GM23338 (cell line): ENCODE results near the gene C14orf119. TPM values are rescaled to one million over a fixed set of nuclear protein-coding genes. Genes with fewer than 3 reads are reported as not detected.

ENCODE experiments used
- ATAC-seq: fragments of 200-7000 bp; cut with Tn5 transposase; 3 replicates; pipeline ENCODE4 v1.9.1; 2020
- DNase-seq: peaks from one replicate; pipeline ENCODE4 v3.0.0-alpha.2; 2015; ENCODE audit warnings: low spot score
- H2AFZ ChIP-seq: fragments of 200-600 bp; sonication (generic); 2 replicates; pipeline ENCODE4 v1.8.0; 2016; ENCODE audit warnings: antibody characterized with exemption, mild to moderate bottlenecking, moderate library complexity
- H3F3A ChIP-seq: fragments of 200-600 bp; sonication (generic); replicated peaks from 2 replicates; pipeline ENCODE4 v1.8.0; 2017; ENCODE audit warnings: antibody characterized with exemption, mixed run types, low read depth
- H3K27ac ChIP-seq: fragments of 200-600 bp; sonication (generic); 2 replicates; pipeline ENCODE4 v1.6.1; 2016; ENCODE audit warnings: low read depth
- H3K27me3 ChIP-seq: fragments of 200-600 bp; sonication (generic); 2 replicates; pipeline ENCODE4 v1.8.0; 2016; ENCODE audit warnings: mild to moderate bottlenecking, mixed run types, moderate library complexity; ENCODE audit not compliant: insufficient read depth
- H3K36me3 ChIP-seq: fragments of 200-600 bp; sonication (generic); 2 replicates; pipeline ENCODE4 v1.8.0; 2016; ENCODE audit warnings: mild to moderate bottlenecking; ENCODE audit not compliant: insufficient read depth
- H3K4me1 ChIP-seq: fragments of 200-600 bp; sonication (generic); 2 replicates; pipeline ENCODE4 v1.8.0; 2016; ENCODE audit warnings: mild to moderate bottlenecking, moderate library complexity; ENCODE audit not compliant: insufficient read depth
- H3K4me2 ChIP-seq: fragments of 200-600 bp; sonication (generic); 2 replicates; pipeline ENCODE4 v1.7.1; 2017; ENCODE audit warnings: mixed run types
- H3K4me3 ChIP-seq: fragments of 200-600 bp; sonication (generic); 2 replicates; pipeline ENCODE4 v1.6.1; 2016; ENCODE audit warnings: mixed run types
- H3K79me2 ChIP-seq: fragments of 200-600 bp; sonication (generic); replicated peaks from 2 replicates; pipeline ENCODE4 v1.8.0; 2017; ENCODE audit warnings: mild to moderate bottlenecking; ENCODE audit not compliant: insufficient read depth
- H3K9me2 ChIP-seq: fragments of 200-600 bp; sonication (generic); 2 replicates; pipeline ENCODE4 v1.8.0; 2017; ENCODE audit not compliant: insufficient read depth
- H4K20me1 ChIP-seq: fragments of 200-600 bp; sonication (generic); replicated peaks from 2 replicates; pipeline ENCODE4 v1.8.0; 2017; ENCODE audit warnings: mild to moderate bottlenecking; ENCODE audit not compliant: insufficient read depth
- H3K27ac Mint-ChIP-seq: 2 replicates; pipeline ENCODE4 v1.8.0; 2020; ENCODE audit warnings: inconsistent platforms, mild to moderate bottlenecking, moderate library complexity, mixed read lengths
- H3K27me3 Mint-ChIP-seq: 3 replicates; pipeline ENCODE4 v1.8.0; 2022; ENCODE audit warnings: low read depth, mild to moderate bottlenecking, moderate library complexity, mixed read lengths, inconsistent platforms; ENCODE audit not compliant: insufficient read depth, poor library complexity
- H3K36me3 Mint-ChIP-seq: 3 replicates; pipeline ENCODE4 v1.8.0; 2021; ENCODE audit warnings: low read depth, mild to moderate bottlenecking, inconsistent platforms, moderate library complexity, mixed read lengths
- H3K4me1 Mint-ChIP-seq: 3 replicates; pipeline ENCODE4 v1.8.0; 2020; ENCODE audit warnings: mild to moderate bottlenecking, inconsistent platforms, mixed read lengths
- H3K4me3 Mint-ChIP-seq: 3 replicates; pipeline ENCODE4 v1.8.0; 2021; ENCODE audit warnings: moderate library complexity, mild to moderate bottlenecking, inconsistent platforms, mixed read lengths
- H3K9me3 Mint-ChIP-seq: 3 replicates; pipeline ENCODE4 v1.8.0; 2020; ENCODE audit warnings: moderate library complexity, mild to moderate bottlenecking, inconsistent platforms, mixed read lengths
- CREB1 ChIP-seq: fragments of 250-450 bp; sonication (Bioruptor Pico); IDR thresholded peaks from 2 replicates; pipeline ENCODE4 v1.5.0; 2020; ENCODE audit warnings: low read depth, mild to moderate bottlenecking, moderate library complexity
- CTCF ChIP-seq, 2 experiments: fragments of 200-600 bp in 1 of 2; sonication (generic) in 1 of 2; conservative IDR thresholded peaks; 2 replicates each; pipeline versions ENCODE4 v1.5.1 to v1.6.1; 2016 to 2017; ENCODE audit warnings: antibody characterized with exemption in 2 of 2, low read depth in 2 of 2, mild to moderate bottlenecking in 2 of 2, moderate library complexity in 1 of 2
- ETS1 ChIP-seq: IDR thresholded peaks from 2 replicates; pipeline ENCODE4 v1.6.1; 2016; ENCODE audit warnings: antibody characterized with exemption
- EZH2 ChIP-seq: fragments of 200-600 bp; sonication (generic); IDR thresholded peaks from one replicate; pipeline ENCODE4 v1.8.0; 2017; ENCODE audit warnings: antibody characterized with exemption, mild to moderate bottlenecking, low read depth; ENCODE audit not compliant: unreplicated experiment
- EZH2phosphoT487 ChIP-seq: fragments of 200-600 bp; sonication (generic); IDR thresholded peaks from one replicate; pipeline ENCODE4 v1.8.1; 2018; ENCODE audit warnings: antibody characterized with exemption; ENCODE audit not compliant: unreplicated experiment
- JUNB ChIP-seq: IDR thresholded peaks from one replicate; pipeline ENCODE4 v1.6.1; 2016; ENCODE audit warnings: antibody characterized with exemption; ENCODE audit not compliant: unreplicated experiment
- NANOG ChIP-seq: IDR thresholded peaks from 2 replicates; pipeline ENCODE4 v1.6.1; 2016; ENCODE audit warnings: antibody characterized with exemption, borderline replicate concordance
- POLR2AphosphoS5 ChIP-seq: IDR thresholded peaks from 2 replicates; pipeline ENCODE4 v1.6.1; 2016; ENCODE audit warnings: antibody characterized with exemption, low read depth
- STAT1 ChIP-seq: IDR thresholded peaks from one replicate; pipeline ENCODE4 v1.6.1; 2016; ENCODE audit warnings: antibody characterized with exemption; ENCODE audit not compliant: unreplicated experiment
- ZNF114 ChIP-seq: fragments of 250-450 bp; sonication (Bioruptor Pico); IDR thresholded peaks from 2 replicates; pipeline ENCODE4 v1.5.0; 2020; ENCODE audit warnings: mild to moderate bottlenecking, moderate library complexity
- ZNF462 ChIP-seq: fragments of 250-450 bp; sonication (Bioruptor Pico); IDR thresholded peaks from 2 replicates; pipeline ENCODE4 v1.5.0; 2020; ENCODE audit warnings: mild to moderate bottlenecking, moderate library complexity
- polyA plus RNA-seq: library from polyadenylated mRNA; unstranded; fragments of >200 nt; fragmentation: Nextera tagmentation; extraction: Ambion mirVana; gene quantifications from 2 replicates; pipeline ENCODE4 v1.2.1, GENCODE V29; 2016
- total RNA-seq: library from RNA; depleted of rRNA; stranded (reverse); fragments of >200 nt; shearing (Covaris generic); gene quantifications from 2 replicates; pipeline ENCODE4 v1.2.3, GENCODE V29; 2014

The C14orf119 gene
- total and polyA plus RNA-seq, 2 experiments from 2014 or later, result 49.4 to 118 TPM

- Histone ChIP-seq H3K27me3 (no peaks in the 10 kb centered on the region), H3F3A (0 out of 2 replicates have a peak, but pooled peaks cover 3% of the 10 kb centered on the region), H3K36me3 (peaks cover 29% of the 10 kb centered on the region), H3K27ac (no peak overlapping the region), H3K4me2 (no peak overlapping the region), H3K4me1 (no peaks in the 10 kb centered on the region), H3K79me2 (no peaks in the 10 kb centered on the region), H3K9me2 (peaks cover 6% of the 10 kb centered on the region; the same call in 1 of the 2 replicates), H3K4me3 (no peak overlapping the region), H2AFZ (no peak overlapping the region), H4K20me1 (peaks cover 5% of the 10 kb centered on the region; the same call in 1 of the 2 replicates)
- Mint-ChIP-seq H3K4me3 (no peak overlapping the region), H3K4me1 (peaks cover 7% of the 10 kb centered on the region), H3K9me3 (no peaks in the 10 kb centered on the region; the same call in 2 of the 3 replicates), H3K27me3 (peaks cover 2% of the 10 kb centered on the region), H3K36me3 (peaks cover 61% of the 10 kb centered on the region), H3K27ac (peak overlapping the region; percentile 14; the same call in 1 of the 2 replicates)
- DNase-seq, result no peak
- no peak for ATAC-seq
- TF ChIP-seq POLR2AphosphoS5 (no peak), NANOG (no peak), STAT1 (no peak), ZNF114 (CRISPR knock-in tag) (no peak)
These were observed 50.6 kb downstream of the C14orf119 start for GRCh38 chr14:23145794-23146350.

- H3K4me1 ChIP-seq, result no peaks in the 10 kb centered on the region
- H3K4me3 ChIP-seq, result no peak overlapping the region
- H3K4me1 Mint-ChIP-seq, result peaks cover 7% of the 10 kb centered on the region
- no peaks in the 10 kb centered on the region for H3K79me2 ChIP-seq
- peaks cover 6% of the 10 kb centered on the region; the same call in 1 of the 2 replicates for H3K9me2 ChIP-seq
- H3K9me3 Mint-ChIP-seq, result no peaks in the 10 kb centered on the region; the same call in 2 of the 3 replicates
- TF ChIP-seq ZNF114 (CRISPR knock-in tag) (no peak), CTCF (conservative IDR thresholded peaks at IDR 0.05; ENCODE audit: low read depth in 2 of 2) (no peak), STAT1 (no peak), EZH2 (no peak), ZNF462 (CRISPR knock-in tag) (no peak), CREB1 (CRISPR knock-in tag) (no peak), JUNB (no peak), ETS1 (no peak), POLR2AphosphoS5 (no peak), NANOG (no peak), EZH2phosphoT487 (no peak)
- peak overlapping the region; percentile 14; the same call in 1 of the 2 replicates for H3K27ac Mint-ChIP-seq
- ATAC-seq, result no peak
- H2AFZ ChIP-seq, result no peak overlapping the region
- no peak overlapping the region for H3K4me2 ChIP-seq
- no peak overlapping the region for H3K4me3 Mint-ChIP-seq
- peaks cover 5% of the 10 kb centered on the region; the same call in 1 of the 2 replicates for H4K20me1 ChIP-seq
- H3K27ac ChIP-seq, result no peak overlapping the region
- peaks cover 2% of the 10 kb centered on the region for H3K27me3 Mint-ChIP-seq
- no peaks in the 10 kb centered on the region for H3K27me3 ChIP-seq
- peaks cover 66% of the 10 kb centered on the region for H3K36me3 Mint-ChIP-seq
- H3K36me3 ChIP-seq, result peaks cover 24% of the 10 kb centered on the region
- DNase-seq, result no peak
- H3F3A ChIP-seq, result 0 out of 2 replicates have a peak, but pooled peaks cover 3% of the 10 kb centered on the region
These were observed 51.1 kb downstream of the C14orf119 start for GRCh38 chr14:23146351-23146910.
